Measurements from ENCODE around the gene TOE1. TPM values are rescaled to one million over a fixed set of nuclear protein-coding genes. Genes with fewer than 3 reads are reported as not detected.
A peak's percentile ranks its signal among the peaks of the same experiment; 100 is the strongest.
"Not testable (repeated sequence)": the region's sequence is repeated elsewhere in the genome, so short reads cannot be mapped to it uniquely, and the experiment has no call there.

Gene TOE1
- polyA plus RNA-seq (2012; ENCODE audit: missing spikeins): 11.9 TPM

GRCh38 chr1:45339789-45340558 is at the start of gene TOE1, which contains the start of gene MUTYH:
Gene TOE1, plus strand, starts transcription at chr1:45340170. Its CDS starts 83 bp downstream, at chr1:45340253.
Gene MUTYH, minus strand, starts transcription at chr1:45340440. Its CDS starts 5,935 bp downstream, at chr1:45334505.
- peak; percentile 94 for DNase-seq (ENCODE audit: insufficient read length)
- peak; percentile 94 for TF ChIP-seq POLR2A (IDR thresholded peaks at IDR 0.05; ENCODE audit: low read depth, low read length)
- TF ChIP-seq TAF1 (IDR thresholded peaks at IDR 0.05; ENCODE audit: borderline replicate concordance, low read depth, low read length): peak; percentile 78
- peak; percentile 73 for TF ChIP-seq POLR2AphosphoS5 (IDR thresholded peaks at IDR 0.05; ENCODE audit: low read depth, low read length)
- FAIRE-seq: peak; percentile 95

GRCh38 chr1:45291002-45291401 is 49.0 kb upstream of the TOE1 start:
- not testable (repeated sequence) for FAIRE-seq; DNase-seq (ENCODE audit: insufficient read length)

- no peak for TF ChIP-seq POLR2AphosphoS5 (IDR thresholded peaks at IDR 0.05; ENCODE audit: low read depth, low read length)
- TF ChIP-seq TAF1 (IDR thresholded peaks at IDR 0.05; ENCODE audit: borderline replicate concordance, low read depth, low read length): no peak
- DNase-seq (ENCODE audit: insufficient read length) (no peak), FAIRE-seq (no peak)
These were observed 48.3 kb upstream of the TOE1 start for GRCh38 chr1:45291716-45292115.

- DNase-seq (ENCODE audit: insufficient read length) (no peak), FAIRE-seq (no peak)
- no peak for TF ChIP-seq TAF1 (IDR thresholded peaks at IDR 0.05; ENCODE audit: borderline replicate concordance, low read depth, low read length)
- no peak for TF ChIP-seq POLR2A (IDR thresholded peaks at IDR 0.05; ENCODE audit: low read depth, low read length)
- TF ChIP-seq POLR2AphosphoS5 (IDR thresholded peaks at IDR 0.05; ENCODE audit: low read depth, low read length): no peak
These were observed 42.2 kb upstream of the TOE1 start for GRCh38 chr1:45297666-45298356.

GRCh38 chr1:45299296-45299695 is 40.7 kb upstream of the TOE1 start:
- TF ChIP-seq POLR2A (IDR thresholded peaks at IDR 0.05; ENCODE audit: low read depth, low read length): no peak
- no peak for TF ChIP-seq POLR2AphosphoS5 (IDR thresholded peaks at IDR 0.05; ENCODE audit: low read depth, low read length)
- DNase-seq (ENCODE audit: insufficient read length) (no peak), FAIRE-seq (no peak)

GRCh38 chr1:45299981-45300668 is 39.8 kb upstream of the TOE1 start:
- DNase-seq (ENCODE audit: insufficient read length) (peak; percentile 34), FAIRE-seq (peak; percentile 40)
- no peak for TF ChIP-seq TAF1 (IDR thresholded peaks at IDR 0.05; ENCODE audit: borderline replicate concordance, low read depth, low read length)
- no peak for TF ChIP-seq POLR2AphosphoS5 (IDR thresholded peaks at IDR 0.05; ENCODE audit: low read depth, low read length)
- no peak for TF ChIP-seq POLR2A (IDR thresholded peaks at IDR 0.05; ENCODE audit: low read depth, low read length)

- FAIRE-seq (no peak), DNase-seq (ENCODE audit: insufficient read length) (no peak)
- TF ChIP-seq POLR2AphosphoS5 (IDR thresholded peaks at IDR 0.05; ENCODE audit: low read depth, low read length) (no peak), POLR2A (IDR thresholded peaks at IDR 0.05; ENCODE audit: low read depth, low read length) (no peak), TAF1 (IDR thresholded peaks at IDR 0.05; ENCODE audit: borderline replicate concordance, low read depth, low read length) (no peak)
These were observed 39.3 kb upstream of the TOE1 start for GRCh38 chr1:45300669-45300997.

- no peak for FAIRE-seq
- no peak for DNase-seq (ENCODE audit: insufficient read length)
- TF ChIP-seq POLR2AphosphoS5 (IDR thresholded peaks at IDR 0.05; ENCODE audit: low read depth, low read length) (no peak), POLR2A (IDR thresholded peaks at IDR 0.05; ENCODE audit: low read depth, low read length) (no peak), TAF1 (IDR thresholded peaks at IDR 0.05; ENCODE audit: borderline replicate concordance, low read depth, low read length) (no peak)
These were observed 37.3 kb upstream of the TOE1 start for GRCh38 chr1:45302505-45303150.

GRCh38 chr1:45303520-45304310 is 36.3 kb upstream of the TOE1 start:
- peak; percentile 84 for TF ChIP-seq POLR2A (IDR thresholded peaks at IDR 0.05; ENCODE audit: low read depth, low read length)
- 0 out of 2 replicates have a peak, but pooled peaks have one; percentile 28 for TF ChIP-seq TAF1 (IDR thresholded peaks at IDR 0.05; ENCODE audit: borderline replicate concordance, low read depth, low read length)
- peak; percentile 80 for TF ChIP-seq POLR2AphosphoS5 (IDR thresholded peaks at IDR 0.05; ENCODE audit: low read depth, low read length)
- FAIRE-seq (peak; percentile 88), DNase-seq (ENCODE audit: insufficient read length) (peak; percentile 92)

GRCh38 chr1:45304311-45305081 is 35.5 kb upstream of the TOE1 start:
- TF ChIP-seq POLR2AphosphoS5 (IDR thresholded peaks at IDR 0.05; ENCODE audit: low read depth, low read length) (no peak), POLR2A (IDR thresholded peaks at IDR 0.05; ENCODE audit: low read depth, low read length) (no peak), TAF1 (IDR thresholded peaks at IDR 0.05; ENCODE audit: borderline replicate concordance, low read depth, low read length) (peak; percentile 6; the same call in 1 of the 2 replicates)
- FAIRE-seq (peak; percentile 82), DNase-seq (ENCODE audit: insufficient read length) (no peak)
